Measurements from ENCODE around the gene MAD1L1.

Gene MAD1L1

GRCh38 chr7:2130096-2130375 lies 102.7 kb downstream of the MAD1L1 start:
- Histone ChIP-seq H3K23ac (ENCODE audit: low read length) (no peak overlapping the region), H4K91ac (ENCODE audit: low read depth, low read length) (no peak overlapping the region), H3K14ac (ENCODE audit: low read length) (no peak overlapping the region), H2BK120ac (ENCODE audit: insufficient read depth, low read length, poor library complexity) (no peak overlapping the region), H2BK12ac (ENCODE audit: low read length) (no peak overlapping the region), H4K8ac (ENCODE audit: low read depth, low read length) (no peak overlapping the region), H3K79me2 (ENCODE audit: control insufficient read depth, insufficient read depth, low read length, poor library complexity) (no peaks in the 10 kb centered on the region), H3K4me3 (ENCODE audit: low read depth, low read length) (no peak overlapping the region), H3K27me3 (ENCODE audit: insufficient read depth, low read length) (no peaks in the 10 kb centered on the region), H3K18ac (ENCODE audit: low read length) (no peak overlapping the region), H2AK5ac (ENCODE audit: low read length) (no peak overlapping the region), H3K79me1 (ENCODE audit: low read length) (no peaks in the 10 kb centered on the region), H3K4ac (ENCODE audit: low read depth, low read length) (no peak overlapping the region), H3K4me2 (ENCODE audit: low read length) (no peak overlapping the region), H2AFZ (ENCODE audit: insufficient read depth, low read length, poor library complexity) (no peak overlapping the region), H4K12ac (ENCODE audit: low read depth, low read length) (no peak overlapping the region), H2BK5ac (ENCODE audit: low read depth, low read length, poor library complexity) (no peak overlapping the region), H3K27ac (ENCODE audit: low read depth, low read length) (no peak overlapping the region), H3K4me1 (ENCODE audit: control insufficient read depth in 1 of 2, insufficient read depth in 2 of 2, low read length in 2 of 2) (peaks cover 5 to 6% of the 10 kb centered on the region in 2 experiments), H3K9me3 (ENCODE audit: insufficient read depth, low read depth, low read length) (peaks cover 3% of the 10 kb centered on the region), H3K9ac (ENCODE audit: low read length) (no peak overlapping the region), H3K36me3 (ENCODE audit: control insufficient read depth in 1 of 2, insufficient read depth in 2 of 2, low read length in 2 of 2) (peaks cover 18 to 20% of the 10 kb centered on the region in 2 experiments)
- DNase-seq: no peak
- whole genome bisulfite sequencing (ENCODE audit: extremely low coverage, insufficient coverage, insufficient read length): no CpG with 5 or more reads among the region's 7 CpGs

GRCh38 chr7:2129323-2130095 lies 103.2 kb downstream of the MAD1L1 start:
- H2AK5ac ChIP-seq (ENCODE audit: low read length): no peak overlapping the region
- H3K9me3 ChIP-seq (ENCODE audit: insufficient read depth, low read depth, low read length): peaks cover 4% of the 10 kb centered on the region
- no peak overlapping the region for H2BK5ac ChIP-seq (ENCODE audit: low read depth, low read length, poor library complexity)
- H3K79me1 ChIP-seq (ENCODE audit: low read length): no peaks in the 10 kb centered on the region
- no peak overlapping the region for H3K18ac ChIP-seq (ENCODE audit: low read length)
- H3K4me1 ChIP-seq (ENCODE audit: control insufficient read depth in 1 of 2, insufficient read depth in 2 of 2, low read length in 2 of 2): peaks cover under 1% of the 10 kb centered on the region in 2 experiments
- no peak overlapping the region for H3K14ac ChIP-seq (ENCODE audit: low read length)
- H3K9ac ChIP-seq (ENCODE audit: low read length): no peak overlapping the region
- H2AFZ ChIP-seq (ENCODE audit: insufficient read depth, low read length, poor library complexity): no peak overlapping the region
- H3K36me3 ChIP-seq (ENCODE audit: control insufficient read depth in 1 of 2, insufficient read depth in 2 of 2, low read length in 2 of 2): peaks cover 22 to 24% of the 10 kb centered on the region in 2 experiments
- no CpG with 5 or more reads among the region's 29 CpGs for WGBS (ENCODE audit: extremely low coverage, insufficient coverage, insufficient read length)
- H3K23ac ChIP-seq (ENCODE audit: low read length): no peak overlapping the region
- H4K8ac ChIP-seq (ENCODE audit: low read depth, low read length): no peak overlapping the region
- H3K4me2 ChIP-seq (ENCODE audit: low read length): no peak overlapping the region
- no peaks in the 10 kb centered on the region for H3K79me2 ChIP-seq (ENCODE audit: control insufficient read depth, insufficient read depth, low read length, poor library complexity)
- no peak overlapping the region for H2BK120ac ChIP-seq (ENCODE audit: insufficient read depth, low read length, poor library complexity)
- no peak overlapping the region for H3K4ac ChIP-seq (ENCODE audit: low read depth, low read length)
- H2BK12ac ChIP-seq (ENCODE audit: low read length): no peak overlapping the region
- no peak for DNase-seq
- no peak overlapping the region for H4K12ac ChIP-seq (ENCODE audit: low read depth, low read length)
- H3K4me3 ChIP-seq (ENCODE audit: low read depth, low read length): no peak overlapping the region
- no peak overlapping the region for H4K91ac ChIP-seq (ENCODE audit: low read depth, low read length)
- no peak overlapping the region for H3K27ac ChIP-seq (ENCODE audit: low read depth, low read length)
- H3K27me3 ChIP-seq (ENCODE audit: insufficient read depth, low read length): no peaks in the 10 kb centered on the region

GRCh38 chr7:2128601-2129322 lies 104.0 kb downstream of the MAD1L1 start:
- DNase-seq: no peak
- peaks cover 25 to 26% of the 10 kb centered on the region in 2 experiments for H3K36me3 ChIP-seq (ENCODE audit: control insufficient read depth in 1 of 2, insufficient read depth in 2 of 2, low read length in 2 of 2)
- no CpG with 5 or more reads among the region's 20 CpGs for WGBS (ENCODE audit: extremely low coverage, insufficient coverage, insufficient read length)
- no peak overlapping the region for H3K27ac ChIP-seq (ENCODE audit: low read depth, low read length)
- no peak overlapping the region for H3K4me3 ChIP-seq (ENCODE audit: low read depth, low read length)
- H2BK5ac ChIP-seq (ENCODE audit: low read depth, low read length, poor library complexity): no peak overlapping the region
- no peak overlapping the region for H2BK12ac ChIP-seq (ENCODE audit: low read length)
- H2AK5ac ChIP-seq (ENCODE audit: low read length): no peak overlapping the region
- H3K4me2 ChIP-seq (ENCODE audit: low read length): no peak overlapping the region
- no peak overlapping the region for H2AFZ ChIP-seq (ENCODE audit: insufficient read depth, low read length, poor library complexity)
- no peak overlapping the region for H4K91ac ChIP-seq (ENCODE audit: low read depth, low read length)
- H4K8ac ChIP-seq (ENCODE audit: low read depth, low read length): no peak overlapping the region
- H3K27me3 ChIP-seq (ENCODE audit: insufficient read depth, low read length): no peaks in the 10 kb centered on the region
- no peak overlapping the region for H4K12ac ChIP-seq (ENCODE audit: low read depth, low read length)
- H3K79me2 ChIP-seq (ENCODE audit: control insufficient read depth, insufficient read depth, low read length, poor library complexity): no peaks in the 10 kb centered on the region
- H3K18ac ChIP-seq (ENCODE audit: low read length): no peak overlapping the region
- no peaks in the 10 kb centered on the region for H3K4me1 ChIP-seq (ENCODE audit: control insufficient read depth in 1 of 2, insufficient read depth in 2 of 2, low read length in 2 of 2)
- H3K14ac ChIP-seq (ENCODE audit: low read length): no peak overlapping the region
- H3K79me1 ChIP-seq (ENCODE audit: low read length): no peaks in the 10 kb centered on the region
- no peak overlapping the region for H3K4ac ChIP-seq (ENCODE audit: low read depth, low read length)
- H3K23ac ChIP-seq (ENCODE audit: low read length): no peak overlapping the region
- peaks cover 4% of the 10 kb centered on the region for H3K9me3 ChIP-seq (ENCODE audit: insufficient read depth, low read depth, low read length)
- no peak overlapping the region for H2BK120ac ChIP-seq (ENCODE audit: insufficient read depth, low read length, poor library complexity)
- no peak overlapping the region for H3K9ac ChIP-seq (ENCODE audit: low read length)

GRCh38 chr7:2126621-2127020 lies 106.1 kb downstream of the MAD1L1 start:
- Histone ChIP-seq H2AK5ac (ENCODE audit: low read length) (no peak overlapping the region), H3K23ac (ENCODE audit: low read length) (no peak overlapping the region), H2BK12ac (ENCODE audit: low read length) (no peak overlapping the region), H3K79me1 (ENCODE audit: low read length) (no peaks in the 10 kb centered on the region), H3K79me2 (ENCODE audit: control insufficient read depth, insufficient read depth, low read length, poor library complexity) (no peaks in the 10 kb centered on the region), H3K4me1 (ENCODE audit: control insufficient read depth in 1 of 2, insufficient read depth in 2 of 2, low read length in 2 of 2) (no peaks in the 10 kb centered on the region), H3K4me3 (ENCODE audit: low read depth, low read length) (no peak overlapping the region), H2AFZ (ENCODE audit: insufficient read depth, low read length, poor library complexity) (no peak overlapping the region), H3K9ac (ENCODE audit: low read length) (no peak overlapping the region), H3K27me3 (ENCODE audit: insufficient read depth, low read length) (no peaks in the 10 kb centered on the region), H3K18ac (ENCODE audit: low read length) (no peak overlapping the region), H4K8ac (ENCODE audit: low read depth, low read length) (no peak overlapping the region), H3K14ac (ENCODE audit: low read length) (no peak overlapping the region), H3K9me3 (ENCODE audit: insufficient read depth, low read depth, low read length) (peaks cover 4% of the 10 kb centered on the region), H3K4ac (ENCODE audit: low read depth, low read length) (no peak overlapping the region), H2BK5ac (ENCODE audit: low read depth, low read length, poor library complexity) (no peak overlapping the region), H4K91ac (ENCODE audit: low read depth, low read length) (no peak overlapping the region), H3K4me2 (ENCODE audit: low read length) (no peak overlapping the region), H3K36me3 (ENCODE audit: control insufficient read depth in 1 of 2, insufficient read depth in 2 of 2, low read length in 2 of 2) (peaks cover 27 to 30% of the 10 kb centered on the region in 2 experiments), H2BK120ac (ENCODE audit: insufficient read depth, low read length, poor library complexity) (no peak overlapping the region), H4K12ac (ENCODE audit: low read depth, low read length) (no peak overlapping the region), H3K27ac (ENCODE audit: low read depth, low read length) (no peak overlapping the region)
- WGBS (ENCODE audit: extremely low coverage, insufficient coverage, insufficient read length): no CpG with 5 or more reads among the region's 9 CpGs
- no peak for DNase-seq

All from trophoblast cell (in vitro differentiated cells and primary cell).